H9 (cell line): ENCODE data around the gene MGMT. TPM values are rescaled to one million over a fixed set of nuclear protein-coding genes. Genes with fewer than 3 reads are reported as not detected.

Experiments
- DNase-seq: peaks from one replicate; pipeline ENCODE4 v3.0.0-alpha.2; 2017
- H2AFZ ChIP-seq: one replicate; pipeline ENCODE4 v1.6.1; 2013; ENCODE audit warnings: mild to moderate bottlenecking, low read length, control low read depth, moderate library complexity
- H2AK5ac ChIP-seq: 2 replicates; pipeline ENCODE4 v1.6.1; 2013; ENCODE audit warnings: low read length, control low read depth, mixed read lengths; ENCODE audit not compliant: insufficient read length
- H2BK120ac ChIP-seq: one replicate; pipeline ENCODE4 v1.6.1; 2013; ENCODE audit warnings: low read depth, mild to moderate bottlenecking, low read length, control low read depth, inconsistent platforms; ENCODE audit not compliant: poor library complexity, severe bottlenecking
- H2BK12ac ChIP-seq: 2 replicates; pipeline ENCODE4 v1.6.1; 2013; ENCODE audit warnings: low read length, control low read depth, mixed read lengths, low read depth; ENCODE audit not compliant: insufficient read length
- H2BK15ac ChIP-seq: 2 replicates; pipeline ENCODE4 v1.6.1; 2013; ENCODE audit warnings: low read depth, low read length, control low read depth
- H2BK20ac ChIP-seq: one replicate; pipeline ENCODE4 v1.6.1; 2013; ENCODE audit warnings: low read depth, mild to moderate bottlenecking, low read length, control low read depth, inconsistent platforms; ENCODE audit not compliant: poor library complexity, severe bottlenecking
- H2BK5ac ChIP-seq: 2 replicates; pipeline ENCODE4 v1.6.1; 2013; ENCODE audit warnings: low read length, control low read depth, mixed read lengths; ENCODE audit not compliant: insufficient read length
- H3K14ac ChIP-seq: 2 replicates; pipeline ENCODE4 v1.6.1; 2013; ENCODE audit warnings: low read length, control low read depth; ENCODE audit not compliant: insufficient read depth
- H3K18ac ChIP-seq: 2 replicates; pipeline ENCODE4 v1.6.1; 2013; ENCODE audit warnings: low read depth, mild to moderate bottlenecking, mixed read lengths, low read length, control low read depth; ENCODE audit not compliant: insufficient read length
- H3K23ac ChIP-seq: 2 replicates; pipeline ENCODE4 v1.6.1; 2013; ENCODE audit warnings: low read length, control low read depth, mixed read lengths, low read depth; ENCODE audit not compliant: insufficient read length
- H3K23me2 ChIP-seq: 2 replicates; pipeline ENCODE4 v1.6.1; 2013; ENCODE audit warnings: low read depth, mild to moderate bottlenecking, mixed read lengths, low read length, control low read depth; ENCODE audit not compliant: insufficient read length, poor library complexity, severe bottlenecking
- H3K27ac ChIP-seq: 2 replicates; pipeline ENCODE4 v1.5.1; 2013; ENCODE audit warnings: low read length, control low read depth, mixed read lengths, low read depth; ENCODE audit not compliant: insufficient read length
- H3K27me3 ChIP-seq: 2 replicates; pipeline ENCODE4 v1.6.1; 2013; ENCODE audit warnings: low read length, control low read depth, inconsistent platforms; ENCODE audit not compliant: insufficient read depth
- H3K4ac ChIP-seq: 2 replicates; pipeline ENCODE4 v1.6.1; 2013; ENCODE audit warnings: low read depth, mild to moderate bottlenecking, control low read depth, inconsistent platforms, low read length, moderate library complexity
- H3K4me1 ChIP-seq: 2 replicates; pipeline ENCODE4 v1.6.1; 2013; ENCODE audit warnings: low read length, control low read depth, inconsistent platforms; ENCODE audit not compliant: insufficient read depth
- H3K4me2 ChIP-seq: 2 replicates; pipeline ENCODE4 v1.6.1; 2013; ENCODE audit warnings: low read length, control low read depth, mixed read lengths; ENCODE audit not compliant: insufficient read length, insufficient read depth
- H3K56ac ChIP-seq: 2 replicates; pipeline ENCODE4 v1.6.1; 2013; ENCODE audit warnings: low read depth, mild to moderate bottlenecking, mixed read lengths, low read length, control low read depth; ENCODE audit not compliant: insufficient read length
- H3K79me1 ChIP-seq: 2 replicates; pipeline ENCODE4 v1.6.1; 2013; ENCODE audit warnings: low read depth, mild to moderate bottlenecking, moderate library complexity, low read length, control low read depth, inconsistent platforms; ENCODE audit not compliant: insufficient read depth, poor library complexity, severe bottlenecking
- H3K79me2 ChIP-seq: 2 replicates; pipeline ENCODE4 v1.6.1; 2013; ENCODE audit warnings: low read length, control low read depth, inconsistent platforms; ENCODE audit not compliant: insufficient read depth
- H3K9ac ChIP-seq: 2 replicates; pipeline ENCODE4 v1.6.1; 2013; ENCODE audit warnings: low read length, control low read depth, mixed read lengths; ENCODE audit not compliant: insufficient read length; ENCODE audit errors: extremely low read depth
- H3K9me3 ChIP-seq: one replicate; pipeline ENCODE4 v1.6.1; 2013; ENCODE audit warnings: low read depth, low read length, inconsistent platforms; ENCODE audit not compliant: control insufficient read depth
- H3T11ph ChIP-seq: one replicate; pipeline ENCODE4 v1.6.1; 2013; ENCODE audit warnings: mild to moderate bottlenecking, low read length, control low read depth, inconsistent platforms
- H4K20me1 ChIP-seq: one replicate; pipeline ENCODE4 v1.6.1; 2013; ENCODE audit not compliant: control insufficient read depth, insufficient read length, insufficient read depth
- H4K5ac ChIP-seq: 2 replicates; pipeline ENCODE4 v1.6.1; 2013; ENCODE audit warnings: low read depth, mild to moderate bottlenecking, mixed read lengths, low read length, control low read depth; ENCODE audit not compliant: insufficient read length
- H4K8ac ChIP-seq: replicated peaks from 2 replicates; pipeline ENCODE4 v1.6.1; 2013; ENCODE audit warnings: low read length, control low read depth, mixed read lengths, low read depth; ENCODE audit not compliant: insufficient read length
- H4K91ac ChIP-seq: 2 replicates; pipeline ENCODE4 v1.6.1; 2013; ENCODE audit warnings: low read depth, mild to moderate bottlenecking, moderate library complexity, mixed read lengths, low read length, control low read depth; ENCODE audit not compliant: insufficient read length
- H3K27ac Mint-ChIP-seq, 3 experiments: 2 replicates in 2 of 3; 3 replicates in 1 of 3; pipeline ENCODE4 v1.8.0; 2020 to 2021; ENCODE audit warnings: mixed read lengths in 3 of 3, mild to moderate bottlenecking in 1 of 3, moderate library complexity in 1 of 3
- H3K27me3 Mint-ChIP-seq: 2 replicates; pipeline ENCODE4 v1.8.0; 2021; ENCODE audit warnings: low read depth, mild to moderate bottlenecking, moderate library complexity, mixed read lengths
- H3K36me3 Mint-ChIP-seq, 3 experiments: 2 replicates in 2 of 3; 3 replicates in 1 of 3; pipeline ENCODE4 v1.8.0; 2020 to 2021; ENCODE audit warnings: low read depth in 3 of 3, mixed read lengths in 3 of 3; ENCODE audit not compliant: insufficient read depth in 1 of 3
- H3K4me1 Mint-ChIP-seq, 2 experiments: 2 replicates each; pipeline ENCODE4 v1.8.0; 2020; ENCODE audit warnings: mixed read lengths in 2 of 2
- H3K4me3 Mint-ChIP-seq, 2 experiments: 2 replicates in 1 of 2; 3 replicates in 1 of 2; pipeline ENCODE4 v1.8.0; 2020 to 2021; ENCODE audit warnings: mild to moderate bottlenecking in 2 of 2, mixed read lengths in 2 of 2, moderate library complexity in 1 of 2
- H3K9me3 Mint-ChIP-seq, 2 experiments: 2 replicates in 1 of 2; 3 replicates in 1 of 2; pipeline ENCODE4 v1.8.0; 2020; ENCODE audit warnings: mild to moderate bottlenecking in 2 of 2, mixed read lengths in 2 of 2, moderate library complexity in 1 of 2
- WGBS: extraction: QIAGEN DNeasy Blood & Tissue Kit; methylation state at CpG from one replicate; pipeline ENCODE4 v1.1.7; 2013; ENCODE audit warnings: missing lambda C conversion rate, low lambda C conversion rate, mixed read lengths; ENCODE audit not compliant: insufficient read length; ENCODE audit errors: extremely low coverage; 5-methylcytosine and 5-hydroxymethylcytosine counted together
- total RNA-seq: library from RNA; stranded (reverse); gene quantifications from 2 replicates; pipeline ENCODE4 v1.2.1, GENCODE V29; 2021
- TF ChIP-seq, protein P1 (sequence below): fragments of 200-600 bp; sonication (generic); conservative IDR thresholded peaks from 3 replicates; pipeline ENCODE4 v1.8.0; 2021; ENCODE audit warnings: antibody characterized with exemption, mild to moderate bottlenecking

MGMT gene
- total RNA-seq, 1 experiment from 2014 or later: 18.4 TPM

DNA sequence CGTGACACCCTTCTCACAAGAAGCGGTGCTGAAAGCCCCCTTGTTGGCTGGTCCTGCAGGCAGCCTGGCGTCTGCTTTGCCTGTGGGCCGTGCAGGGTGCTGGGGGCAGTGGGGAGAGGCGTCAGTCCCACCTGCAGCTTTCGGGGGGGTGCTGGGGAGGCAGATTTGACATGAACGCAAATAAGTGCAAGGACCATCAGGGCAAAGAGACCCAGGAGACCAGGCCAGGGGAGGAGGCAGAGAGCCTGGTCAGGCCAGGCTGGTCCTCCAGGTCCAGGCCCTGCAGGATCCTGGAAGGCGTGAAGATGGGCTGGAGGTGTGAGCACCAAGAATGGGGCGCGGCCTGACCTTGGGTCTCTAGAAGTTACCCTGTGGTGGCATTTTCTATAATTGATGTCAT lies 81.6 kb downstream of the MGMT start:
- no peak overlapping the region for H3K14ac ChIP-seq
- H3K36me3 Mint-ChIP-seq: no peaks in the 10 kb centered on the region; a peak in 1 of 7 replicates
- H3K4me1 Mint-ChIP-seq: peaks cover 0 to 3% of the 10 kb centered on the region in 2 experiments; a peak in 1 of 4 replicates
- no peaks in the 10 kb centered on the region for H4K20me1 ChIP-seq
- H3K4me1 ChIP-seq: no peaks in the 10 kb centered on the region
- no peak overlapping the region for H2BK120ac ChIP-seq
- H4K5ac ChIP-seq: no peak overlapping the region
- no peak overlapping the region for H2AK5ac ChIP-seq
- H4K91ac ChIP-seq: no peak overlapping the region
- H3K27me3 Mint-ChIP-seq: no peaks in the 10 kb centered on the region
- no peak overlapping the region for H3K27ac Mint-ChIP-seq
- DNase-seq: no peak
- no peak overlapping the region for H2BK12ac ChIP-seq
- TF ChIP-seq, protein P1, sequence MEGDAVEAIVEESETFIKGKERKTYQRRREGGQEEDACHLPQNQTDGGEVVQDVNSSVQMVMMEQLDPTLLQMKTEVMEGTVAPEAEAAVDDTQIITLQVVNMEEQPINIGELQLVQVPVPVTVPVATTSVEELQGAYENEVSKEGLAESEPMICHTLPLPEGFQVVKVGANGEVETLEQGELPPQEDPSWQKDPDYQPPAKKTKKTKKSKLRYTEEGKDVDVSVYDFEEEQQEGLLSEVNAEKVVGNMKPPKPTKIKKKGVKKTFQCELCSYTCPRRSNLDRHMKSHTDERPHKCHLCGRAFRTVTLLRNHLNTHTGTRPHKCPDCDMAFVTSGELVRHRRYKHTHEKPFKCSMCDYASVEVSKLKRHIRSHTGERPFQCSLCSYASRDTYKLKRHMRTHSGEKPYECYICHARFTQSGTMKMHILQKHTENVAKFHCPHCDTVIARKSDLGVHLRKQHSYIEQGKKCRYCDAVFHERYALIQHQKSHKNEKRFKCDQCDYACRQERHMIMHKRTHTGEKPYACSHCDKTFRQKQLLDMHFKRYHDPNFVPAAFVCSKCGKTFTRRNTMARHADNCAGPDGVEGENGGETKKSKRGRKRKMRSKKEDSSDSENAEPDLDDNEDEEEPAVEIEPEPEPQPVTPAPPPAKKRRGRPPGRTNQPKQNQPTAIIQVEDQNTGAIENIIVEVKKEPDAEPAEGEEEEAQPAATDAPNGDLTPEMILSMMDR: no peak
- H3K9me3 ChIP-seq: no peaks in the 10 kb centered on the region
- H4K8ac ChIP-seq: no peak overlapping the region
- H3K27ac ChIP-seq: no peak overlapping the region
- H3K4me3 Mint-ChIP-seq: no peak overlapping the region
- H3K56ac ChIP-seq: no peak overlapping the region
- no peak overlapping the region for H3T11ph ChIP-seq
- H3K79me1 ChIP-seq: no peaks in the 10 kb centered on the region
- no CpG with 5 or more reads among the region's 10 CpGs for WGBS
- no peak overlapping the region for H2AFZ ChIP-seq
- no peak overlapping the region for H3K18ac ChIP-seq
- H2BK15ac ChIP-seq: no peak overlapping the region
- no peaks in the 10 kb centered on the region for H3K23me2 ChIP-seq
- H2BK5ac ChIP-seq: no peak overlapping the region
- H3K27me3 ChIP-seq: no peaks in the 10 kb centered on the region
- no peaks in the 10 kb centered on the region for H3K9me3 Mint-ChIP-seq
- H3K4ac ChIP-seq: no peak overlapping the region
- no peak overlapping the region for H2BK20ac ChIP-seq
- no peak overlapping the region for H3K23ac ChIP-seq
- H3K9ac ChIP-seq: no peak overlapping the region
- no peaks in the 10 kb centered on the region for H3K79me2 ChIP-seq
- H3K4me2 ChIP-seq: no peak overlapping the region
